GM12878 (cell line): ENCODE measurements around the gene FAM120A.

ENCODE experiments used
- BCLAF1 ChIP-seq: fragments of 450-650 bp; IDR thresholded peaks from 2 replicates; pipeline ENCODE4 v1.6.1; 2017; ENCODE audit warnings: antibody characterized with exemption, mild to moderate bottlenecking, moderate library complexity
- CEBPB ChIP-seq, 2 experiments: fragments of 150-350 bp in 1 of 2; IDR thresholded peaks; 2 replicates each; pipeline ENCODE4 v1.6.1; 2012 to 2014; ENCODE audit warnings: low read depth in 2 of 2, low read length in 2 of 2, borderline replicate concordance in 1 of 2, inconsistent platforms in 1 of 2
- EZH2 ChIP-seq: IDR thresholded peaks from 2 replicates; pipeline ENCODE4 v1.6.1; 2012; ENCODE audit warnings: low read depth, mild to moderate bottlenecking, control low read depth, inconsistent platforms, low read length, borderline replicate concordance; ENCODE audit not compliant: control insufficient read depth
- JUNB ChIP-seq: IDR thresholded peaks from 2 replicates; pipeline ENCODE4 v1.6.1; 2016; ENCODE audit warnings: antibody characterized with exemption, mild to moderate bottlenecking
- PRDM15 ChIP-seq: fragments of 450-650 bp; formaldehyde crosslinking; IDR thresholded peaks from 2 replicates; pipeline ENCODE4 v1.4.0; 2020; ENCODE audit warnings: mild to moderate bottlenecking, moderate library complexity
- RBBP5 ChIP-seq: fragments of 200-600 bp; sonication (generic); conservative IDR thresholded peaks from 2 replicates; pipeline ENCODE4 v1.6.1; 2016
- REST ChIP-seq: IDR thresholded peaks from 2 replicates; pipeline ENCODE4 v1.6.1; 2012; ENCODE audit warnings: mild to moderate bottlenecking, low read depth, low read length
- SMAD1 ChIP-seq: fragments of 450-650 bp; IDR thresholded peaks from 2 replicates; pipeline ENCODE4 v1.6.1; 2018; ENCODE audit warnings: mild to moderate bottlenecking, low read depth; ENCODE audit not compliant: partially characterized antibody
- SP1 ChIP-seq: IDR thresholded peaks from one replicate; pipeline ENCODE4 v1.6.1; 2011; ENCODE audit warnings: low read depth, low read length
- USF2 ChIP-seq: IDR thresholded peaks from 2 replicates; pipeline ENCODE4 v1.6.1; 2011; ENCODE audit warnings: low read depth, low read length, improper control_type of control experiment, borderline replicate concordance

- TF ChIP-seq SMAD1 (no peak), EZH2 (no peak), JUNB (no peak), BCLAF1 (no peak), CEBPB (IDR thresholded peaks at IDR 0.05; ENCODE audit: borderline replicate concordance in 1 of 2, low read depth in 2 of 2, low read length in 2 of 2) (no peak), SP1 (no peak), PRDM15 (CRISPR knock-in tag) (no peak), RBBP5 (no peak), USF2 (no peak), REST (no peak)
Measured at GRCh38 chr9:93598647-93599241, 147.3 kb downstream of the FAM120A start.
